HG02759 (cell line): ENCODE data around the gene HCN4.

ENCODE experiments used
- ATAC-seq: cut with Tn5 transposase; IDR thresholded peaks from one replicate; pipeline ENCODE4 v1.9.1; 2021; ENCODE audit warnings: mild to moderate bottlenecking, moderate library complexity; ENCODE audit not compliant: unreplicated experiment

Gene HCN4

DNA sequence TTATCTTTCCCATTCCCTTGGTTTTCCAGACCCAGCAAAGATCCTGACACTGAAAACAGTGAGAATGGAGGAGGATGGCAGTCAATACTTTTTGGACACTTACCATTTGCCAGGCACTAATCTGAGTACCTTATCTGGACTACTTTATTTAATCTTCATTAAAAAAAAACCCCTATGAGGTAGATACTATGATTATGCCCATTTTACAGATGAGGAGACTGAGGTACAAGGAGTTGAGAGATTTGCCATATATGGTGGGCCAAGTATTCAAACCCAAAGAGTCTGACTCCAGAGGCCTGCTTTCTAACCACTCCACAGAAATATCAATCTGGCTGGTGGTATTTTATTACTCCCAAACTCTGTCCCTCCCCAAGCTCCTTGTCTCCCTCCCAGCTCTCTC, 19.6 kb downstream of the HCN4 start:
- no peak for ATAC-seq

DNA sequence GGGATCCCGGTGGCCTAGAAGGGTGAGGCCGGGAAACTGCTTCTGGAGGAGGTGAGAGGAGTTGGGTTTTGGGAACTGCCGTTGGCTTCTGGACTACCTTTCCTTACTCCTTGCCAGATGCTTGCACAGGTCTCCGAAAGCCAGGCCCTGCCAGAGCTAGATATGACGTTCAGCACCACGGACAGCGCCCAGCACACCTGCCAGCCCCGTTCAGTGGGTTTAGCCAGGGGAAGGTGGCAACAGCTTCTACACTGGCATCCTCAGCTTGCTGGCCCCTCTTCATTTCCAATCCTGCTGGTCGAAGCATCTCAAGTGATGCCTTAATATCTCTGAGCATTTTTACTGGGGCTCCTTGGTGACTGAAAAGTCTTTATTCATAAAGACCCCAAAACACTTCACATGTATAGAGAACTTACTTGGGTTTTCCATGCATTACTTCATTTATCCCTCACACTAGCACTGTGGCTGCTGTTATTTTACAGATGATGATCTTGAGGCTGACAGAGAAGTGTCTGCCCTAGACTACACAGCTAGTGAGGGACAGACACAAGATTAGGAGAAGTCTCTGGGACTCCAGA, 21.9 kb downstream of the HCN4 start:
- no peak for ATAC-seq

DNA sequence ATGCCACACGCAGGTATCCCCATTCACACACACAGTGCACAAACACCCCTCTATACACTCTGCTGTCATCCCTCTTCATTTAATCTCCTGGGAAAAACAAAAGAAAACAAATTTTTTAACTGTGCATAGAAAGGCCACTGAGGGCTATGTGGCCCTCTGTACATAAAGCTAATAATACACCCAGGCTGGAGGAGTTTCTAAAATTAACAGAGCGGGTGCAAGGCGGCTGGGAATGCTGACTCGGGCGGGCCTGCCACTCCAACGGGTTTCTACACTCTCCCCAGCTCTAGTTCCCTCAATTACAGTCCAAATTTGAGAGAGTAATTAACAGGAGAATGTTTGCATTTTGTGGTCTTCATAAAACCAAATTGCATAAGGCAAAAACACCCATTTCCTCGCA, 23.1 kb downstream of the HCN4 start:
- ATAC-seq: no peak

DNA sequence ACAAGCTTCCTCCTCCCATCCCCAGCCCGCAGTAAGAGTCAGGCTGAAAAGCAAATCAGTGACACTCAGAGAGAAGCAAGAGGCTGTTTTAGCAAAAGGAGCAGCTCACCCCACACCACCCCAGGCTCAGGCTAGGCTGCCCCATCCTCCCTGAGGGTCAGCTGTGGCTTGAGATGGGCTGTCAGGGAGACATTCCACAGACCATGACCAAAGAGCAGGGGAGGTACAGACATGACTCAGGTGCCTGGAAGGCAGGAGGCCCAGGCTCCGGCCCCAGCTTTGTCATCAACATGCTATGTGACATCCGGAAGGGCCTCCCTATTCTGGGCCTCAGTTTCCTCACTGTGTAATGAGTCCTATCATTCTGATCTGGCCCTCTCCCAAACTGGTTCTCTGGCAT, 24.7 kb downstream of the HCN4 start:
- ATAC-seq: no peak

DNA sequence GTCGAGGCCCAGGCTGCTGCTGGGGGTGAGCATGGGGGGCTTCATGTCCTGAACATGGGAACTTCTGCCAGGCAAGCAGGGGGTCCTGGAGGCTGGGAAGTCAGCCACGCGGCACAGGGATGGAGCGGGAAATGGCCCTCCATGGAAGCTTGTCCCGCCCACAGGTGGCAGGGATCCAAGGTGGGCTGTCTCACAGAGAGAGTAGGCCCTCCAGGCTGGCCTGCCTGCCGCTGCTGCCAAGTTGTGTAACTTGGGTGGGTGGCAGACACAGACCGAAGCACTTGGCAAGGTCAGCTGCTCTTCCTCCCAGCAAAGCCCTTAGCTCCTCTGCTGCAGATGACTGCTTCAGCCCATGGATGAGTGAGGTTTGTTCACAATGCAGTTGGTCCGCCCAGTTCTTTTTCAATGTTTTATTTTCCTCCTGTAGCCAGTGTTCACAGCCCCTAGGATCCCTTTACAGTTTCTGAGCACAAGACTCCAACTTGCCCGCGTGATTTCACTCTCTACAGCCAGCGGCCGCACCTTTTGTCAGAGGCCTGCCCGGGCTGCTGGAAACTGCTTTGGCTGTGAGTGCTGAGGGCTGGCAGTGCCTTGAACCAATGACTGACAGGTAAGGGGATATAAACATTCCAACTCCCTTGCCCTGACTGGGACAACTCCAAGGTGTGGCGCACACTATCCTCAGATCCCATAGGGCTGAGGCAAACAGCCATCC, 26.7 kb downstream of the HCN4 start:
- ATAC-seq: no peak

DNA sequence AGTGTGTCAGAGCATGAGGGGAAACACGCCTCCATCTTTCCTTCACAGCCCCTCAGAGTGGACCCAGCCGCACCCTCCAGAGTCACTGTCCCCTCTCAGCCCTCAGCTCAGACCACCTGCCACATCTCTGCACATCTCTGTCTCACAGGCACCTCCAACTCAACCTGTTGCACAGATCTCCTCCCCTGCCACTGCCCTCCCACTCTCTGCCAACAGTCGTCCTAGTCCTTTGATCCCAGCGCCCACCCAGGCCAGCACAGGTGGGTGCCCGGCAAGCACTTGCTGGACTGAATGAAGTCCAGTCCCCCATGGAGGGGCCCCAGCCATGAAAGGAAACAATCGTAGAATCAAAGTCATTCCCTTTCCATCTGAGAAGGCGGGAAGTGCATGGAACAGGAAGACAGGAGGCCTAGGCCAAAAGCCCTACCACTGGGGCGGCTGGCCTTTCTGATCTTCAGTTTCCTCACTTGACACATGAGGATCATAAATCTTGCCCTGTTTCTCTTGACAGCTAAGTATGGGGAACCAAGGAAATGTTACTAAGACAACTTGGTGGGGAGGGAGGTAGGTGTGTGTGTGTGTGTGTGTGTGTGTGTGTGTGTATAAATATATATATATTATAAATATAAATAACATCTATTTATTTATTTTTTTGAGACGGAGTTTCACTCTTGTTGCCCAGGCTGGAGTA, 28.1 kb downstream of the HCN4 start:
- no peak for ATAC-seq

DNA sequence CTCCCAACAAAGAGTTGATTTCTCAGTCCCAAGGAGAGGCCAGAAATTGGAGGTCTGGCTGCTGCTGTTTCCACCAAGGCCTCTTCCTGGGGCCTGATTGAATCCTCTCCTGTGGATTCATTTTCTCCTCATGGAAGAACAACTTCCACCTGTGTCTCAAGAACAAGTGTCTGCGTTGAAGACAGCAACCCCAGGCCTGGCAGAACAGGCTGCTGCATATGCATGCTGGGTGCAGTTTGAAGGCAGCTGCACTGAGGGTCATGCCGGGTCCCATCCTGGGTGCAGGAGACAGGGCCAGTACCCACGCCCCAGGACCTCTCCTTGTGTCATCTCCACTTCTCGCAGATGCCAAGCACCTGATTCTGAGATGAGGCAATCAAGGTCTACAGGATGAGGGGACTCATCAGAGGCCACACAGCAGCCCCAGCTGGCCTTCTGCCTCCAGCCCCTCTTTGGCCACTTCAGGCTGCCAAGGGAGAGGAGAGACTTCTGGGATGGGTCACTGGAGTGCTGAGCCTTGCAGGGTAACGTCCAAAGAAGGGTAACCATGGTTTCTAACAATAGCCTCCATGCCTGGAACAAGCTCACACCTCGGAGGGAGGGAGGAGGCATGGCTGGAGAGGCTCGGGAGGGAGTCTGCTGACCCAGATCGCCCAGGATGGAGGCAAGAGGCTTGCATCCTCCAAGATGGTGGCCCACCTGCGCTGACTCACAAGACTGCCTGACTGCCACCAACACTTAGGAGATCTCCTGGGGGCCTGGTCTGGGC, 30.0 kb downstream of the HCN4 start:
- no peak for ATAC-seq

DNA sequence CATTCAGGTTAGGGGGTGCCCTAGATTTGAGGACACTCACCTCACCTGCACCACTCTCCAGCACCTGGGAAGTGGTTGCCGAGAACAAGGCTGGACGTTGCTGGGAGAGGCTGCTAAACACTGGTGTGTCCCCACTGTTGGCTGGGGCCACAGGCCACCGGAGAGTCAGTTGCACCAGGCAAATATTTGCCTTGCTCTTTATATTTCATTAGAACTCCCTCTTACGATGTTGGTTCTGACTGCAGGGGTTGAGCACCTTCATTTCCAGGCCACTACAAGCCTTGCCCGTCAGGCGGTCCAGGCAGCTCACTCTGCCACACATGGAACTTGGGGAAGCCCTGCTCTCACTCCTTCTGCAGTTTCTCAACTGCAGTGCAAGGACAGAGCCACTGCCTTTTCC, 30.7 kb downstream of the HCN4 start:
- ATAC-seq: no peak

DNA sequence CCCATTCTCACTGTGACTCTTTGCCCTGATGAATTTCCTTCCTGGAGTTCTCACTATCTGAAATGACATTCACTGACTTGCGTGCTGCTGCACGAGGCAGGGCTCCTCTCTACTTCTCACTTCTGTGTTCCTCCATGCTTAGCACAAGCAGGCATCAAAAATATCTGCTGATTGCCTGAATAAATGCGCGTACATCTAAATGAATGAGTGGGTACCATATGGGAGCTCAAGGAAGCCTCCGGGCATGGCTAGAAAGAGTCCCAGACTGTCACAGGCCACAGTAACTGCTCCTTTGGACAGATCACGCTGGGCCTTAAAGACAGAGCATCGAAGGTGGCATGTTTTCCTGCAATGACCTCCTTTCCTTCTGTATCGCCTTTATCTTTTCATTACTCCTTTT, 31.6 kb downstream of the HCN4 start:
- no peak for ATAC-seq

DNA sequence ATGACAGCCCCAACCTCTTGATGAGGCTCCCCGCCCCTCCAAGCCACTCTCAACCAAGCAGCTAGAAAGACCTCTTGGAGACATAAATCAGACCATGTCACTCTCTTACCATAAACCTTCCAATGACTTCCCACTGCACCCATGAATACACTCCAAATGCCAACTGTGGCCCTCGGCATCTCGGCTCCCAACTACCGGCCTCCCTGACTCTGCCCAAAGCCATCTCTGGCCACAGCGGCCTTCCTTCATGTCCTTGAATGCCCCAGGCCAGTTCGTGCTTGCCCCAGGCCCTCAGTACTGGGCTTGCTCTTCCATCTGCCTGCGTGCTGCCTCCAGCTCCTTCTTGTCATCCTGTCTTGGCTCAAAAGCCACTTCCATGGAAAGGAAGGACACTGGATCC, 32.0 kb downstream of the HCN4 start:
- no peak for ATAC-seq

DNA sequence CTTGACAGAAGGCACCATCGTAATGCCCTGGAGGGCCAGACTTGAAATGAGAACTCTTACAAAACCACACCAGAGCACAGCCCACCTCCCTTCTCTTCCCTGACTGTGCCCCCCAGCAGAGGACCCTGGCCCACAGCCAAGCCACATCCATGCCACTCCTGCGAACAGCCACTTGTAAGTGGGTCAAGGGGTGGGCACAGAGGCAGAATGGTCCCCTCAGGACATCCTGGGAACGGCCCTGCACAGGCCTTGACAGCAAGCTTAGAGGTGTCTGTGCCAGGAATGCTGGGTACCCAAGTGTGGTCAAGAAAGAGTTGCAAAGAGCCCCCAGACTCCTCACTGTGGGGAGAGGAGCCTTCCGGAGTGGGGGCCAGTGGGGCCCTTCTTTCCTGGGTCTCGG, 33.3 kb downstream of the HCN4 start:
- no peak for ATAC-seq

DNA sequence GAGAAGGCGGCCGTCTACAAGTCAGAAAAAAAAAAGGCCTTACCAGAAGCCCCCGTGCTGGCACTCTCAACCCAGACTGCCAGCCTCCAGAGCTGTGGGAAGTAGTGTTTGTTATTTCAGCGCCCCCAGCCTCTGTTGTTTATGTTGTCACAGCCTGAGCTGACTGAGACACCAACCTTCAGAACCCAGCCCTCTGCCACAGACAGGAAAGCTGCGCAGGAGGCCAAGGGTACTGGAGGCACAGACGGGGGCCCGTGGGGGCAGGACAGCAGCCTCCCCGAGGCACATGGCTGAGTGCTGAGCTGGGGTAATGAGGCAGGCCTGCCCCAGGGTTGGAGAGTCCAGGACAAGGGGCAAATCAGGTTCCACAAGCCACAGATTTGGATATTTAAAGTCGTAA, 33.7 kb downstream of the HCN4 start:
- no peak for ATAC-seq

DNA sequence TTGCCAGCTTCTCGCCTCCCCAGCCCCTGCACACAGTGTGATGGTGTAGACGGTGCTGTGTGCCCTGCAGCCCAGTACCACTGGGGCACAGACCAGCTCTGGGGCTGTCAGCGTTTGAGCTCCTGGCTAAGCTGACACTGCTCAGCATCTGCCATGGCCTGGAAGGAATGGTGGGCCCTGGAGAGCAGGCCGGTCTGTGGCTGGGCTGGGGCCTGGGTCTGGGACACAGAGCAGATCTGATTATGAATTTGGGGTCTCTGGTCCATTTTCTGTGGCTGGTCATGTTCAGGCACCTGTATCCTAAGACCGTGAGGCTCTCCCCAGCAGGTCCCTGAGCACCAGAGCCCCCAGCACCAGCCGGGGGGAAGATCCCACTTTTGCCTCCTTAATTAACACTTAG, 34.7 kb downstream of the HCN4 start:
- no peak for ATAC-seq

DNA sequence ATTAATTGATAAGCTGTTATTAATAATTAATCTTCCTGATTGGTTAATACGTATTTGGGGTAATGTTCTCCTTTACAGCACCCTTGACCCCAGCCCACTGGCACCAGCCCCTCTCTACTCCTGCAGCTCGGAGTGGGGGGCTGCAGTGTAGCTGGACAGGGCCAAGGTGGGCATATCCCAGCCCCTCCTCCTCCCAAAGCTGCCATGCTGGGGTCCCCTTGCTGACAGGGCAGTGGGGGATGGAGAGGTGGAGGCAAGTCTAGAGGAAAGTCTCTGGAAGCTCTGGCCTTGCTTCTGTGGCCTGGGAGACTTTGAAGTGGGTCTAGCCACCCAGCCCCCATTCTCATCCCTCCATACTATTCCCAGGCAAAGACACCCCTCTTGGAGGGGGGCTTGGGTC, 35.8 kb downstream of the HCN4 start:
- no peak for ATAC-seq

DNA sequence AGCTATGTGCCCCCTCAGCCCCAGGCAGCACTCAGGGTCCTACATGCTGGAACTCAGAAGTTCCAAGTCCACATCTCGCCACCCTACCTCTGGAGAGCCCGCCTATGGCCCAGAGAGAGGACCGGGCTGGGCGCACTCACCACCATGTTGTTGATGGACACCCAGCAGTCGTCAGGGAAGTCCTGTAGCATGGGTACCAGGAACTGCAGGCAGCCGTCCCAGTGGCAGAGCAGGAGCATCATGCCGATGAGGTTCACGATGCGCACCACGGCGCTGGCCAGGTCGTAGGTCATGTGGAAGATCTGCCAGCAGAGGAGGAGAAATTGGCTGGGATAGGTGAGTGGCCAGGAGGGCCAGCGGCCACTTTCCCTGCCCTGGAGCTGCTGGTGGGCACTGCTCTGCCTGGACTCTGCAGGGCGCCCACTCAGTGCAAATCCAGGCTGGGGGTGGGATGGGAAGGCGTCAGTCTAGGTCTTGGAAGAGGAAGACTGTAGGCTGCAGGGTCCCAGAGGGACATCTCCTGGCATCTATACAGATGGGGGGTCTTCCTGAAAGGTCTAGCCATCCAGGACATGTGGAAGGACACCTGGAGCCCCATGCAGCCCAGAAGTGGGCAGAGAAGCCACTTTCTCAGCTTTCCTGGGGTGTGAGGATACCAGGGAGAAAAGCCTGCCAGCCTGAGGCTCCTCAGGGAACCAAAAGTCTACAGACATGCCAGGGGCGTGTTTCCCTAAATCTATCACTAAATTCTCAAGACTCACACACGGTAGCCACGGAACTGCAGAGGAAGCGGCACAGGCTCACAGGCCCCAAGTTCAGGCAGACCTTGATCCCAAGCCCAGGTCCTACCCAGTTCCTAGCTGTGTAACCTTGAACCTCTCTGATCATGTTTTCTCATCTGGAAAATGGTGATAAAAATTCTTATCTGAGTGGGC, 36.5 kb downstream of the HCN4 start:
- ATAC-seq: no peak

DNA sequence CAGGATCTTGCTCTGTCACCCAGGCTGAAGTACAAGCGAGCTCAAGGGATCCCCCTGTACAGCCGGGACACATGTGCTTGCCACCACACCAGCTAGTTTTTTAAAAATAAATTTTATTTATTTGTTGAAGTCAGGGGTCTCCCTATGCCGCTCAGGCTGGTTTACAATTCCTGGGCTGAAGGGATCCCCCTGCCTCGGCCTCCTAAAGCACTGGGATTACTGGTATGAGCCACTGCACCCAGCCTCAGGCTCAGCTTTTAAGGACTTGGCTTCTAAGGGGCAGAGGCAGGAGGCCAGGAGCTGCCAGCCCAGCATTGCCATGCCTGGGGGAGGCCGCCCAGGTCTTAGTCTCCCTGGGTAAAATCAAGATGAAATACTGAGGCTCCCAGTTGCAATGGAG, 37.3 kb downstream of the HCN4 start:
- ATAC-seq: no peak

DNA sequence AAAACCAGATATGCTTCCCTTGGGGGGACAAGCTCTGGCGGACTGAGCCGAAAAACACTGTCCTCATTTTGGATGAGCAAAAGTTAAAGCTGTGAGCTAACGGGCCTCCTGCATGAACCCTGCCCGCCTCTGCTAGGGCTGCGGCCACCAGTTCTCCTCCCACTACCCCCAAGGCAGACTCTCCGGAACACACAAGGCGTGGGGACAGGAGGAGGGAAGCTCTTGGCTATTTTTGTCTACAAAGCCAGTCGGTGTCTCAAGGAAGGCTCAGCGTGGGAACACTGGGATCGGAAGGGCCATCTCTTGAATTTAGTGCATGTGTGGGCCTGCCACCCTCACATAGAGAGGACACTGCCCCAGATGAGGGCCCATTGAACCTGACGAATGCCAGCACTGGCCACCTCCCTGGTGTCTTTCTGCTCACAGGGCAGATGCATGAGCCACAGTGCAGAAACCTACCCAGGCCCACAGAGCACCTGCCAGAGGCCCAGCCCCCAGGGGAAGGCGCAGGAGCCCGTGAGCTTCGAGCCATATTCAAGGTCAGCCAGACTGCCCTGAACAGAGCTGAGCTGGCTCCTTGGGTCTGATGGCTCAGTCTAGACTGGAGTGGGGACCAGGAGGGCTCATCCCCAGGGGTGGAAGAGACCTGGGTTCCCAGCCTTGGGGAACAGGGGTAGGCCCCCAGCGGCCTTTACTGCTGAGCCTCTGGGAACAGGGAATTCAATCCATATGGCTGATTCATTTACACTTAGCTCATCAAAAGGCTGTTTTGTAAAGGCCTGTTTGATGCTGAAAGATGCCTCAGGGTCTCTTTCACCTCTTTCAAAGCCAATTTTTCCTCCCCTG, 38.3 kb downstream of the HCN4 start:
- ATAC-seq: no peak

DNA sequence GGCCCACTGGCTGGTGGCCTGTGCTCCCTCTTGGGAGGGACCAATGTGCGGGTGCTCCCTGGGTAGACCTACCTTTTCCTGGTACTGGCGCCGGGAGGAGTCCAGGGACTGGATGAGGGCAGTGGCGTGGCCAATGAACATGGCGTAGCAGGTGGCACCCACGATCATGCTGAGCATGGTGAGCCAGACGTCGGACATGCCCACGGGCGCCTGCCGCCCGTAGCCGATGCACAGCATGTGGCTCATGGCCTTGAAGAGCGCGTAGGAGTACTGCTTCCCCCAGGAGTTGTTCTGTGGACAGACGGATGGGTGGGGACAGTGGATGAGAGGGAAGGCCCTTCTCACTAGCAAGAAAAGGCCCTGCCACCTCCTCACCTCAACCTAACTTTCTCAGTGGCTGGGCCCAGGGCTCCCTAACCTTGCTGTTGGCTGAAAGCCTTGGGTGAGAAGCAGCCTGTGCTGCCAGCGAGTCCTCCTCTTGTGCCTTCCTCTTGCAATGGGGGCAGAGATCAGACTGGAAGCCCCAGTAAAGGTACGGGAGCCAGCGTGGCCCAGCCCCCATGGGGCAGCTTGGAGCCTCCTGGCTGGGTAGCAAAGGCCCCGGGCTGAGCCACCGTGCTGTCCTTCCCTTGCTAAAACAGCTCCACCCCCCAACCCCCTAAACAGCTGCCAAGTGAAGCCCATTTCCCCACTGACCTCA, 39.1 kb downstream of the HCN4 start:
- no peak for ATAC-seq

DNA sequence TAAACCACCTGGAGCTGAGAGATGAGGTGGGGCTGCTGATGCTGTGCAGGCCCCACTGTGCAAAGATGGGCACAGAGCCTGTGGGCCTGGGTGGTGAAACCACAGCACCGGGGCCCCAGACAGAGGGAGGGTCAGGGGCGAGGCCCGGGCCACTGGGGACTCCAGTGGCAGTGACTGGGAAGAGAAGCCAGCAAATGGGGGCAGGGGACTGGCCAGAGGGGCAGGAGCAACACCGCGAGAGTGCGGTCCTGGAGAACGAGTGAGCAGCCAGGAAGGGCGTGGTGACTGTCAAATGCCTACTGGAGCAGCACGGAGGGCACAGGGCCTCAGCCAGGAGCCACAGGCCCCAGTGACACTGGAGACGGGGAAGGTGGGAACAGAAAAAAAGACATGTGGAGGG, 39.8 kb downstream of the HCN4 start:
- ATAC-seq: no peak
